ENCODE results near the gene PIGR. TPM values are rescaled to one million over a fixed set of nuclear protein-coding genes. Genes with fewer than 3 reads are reported as not detected.
A peak's percentile ranks its signal among the peaks of the same experiment; 100 is the strongest.

PIGR gene
- total and polyA plus RNA-seq, 2 experiments from 2014 or later: not detected

DNA sequence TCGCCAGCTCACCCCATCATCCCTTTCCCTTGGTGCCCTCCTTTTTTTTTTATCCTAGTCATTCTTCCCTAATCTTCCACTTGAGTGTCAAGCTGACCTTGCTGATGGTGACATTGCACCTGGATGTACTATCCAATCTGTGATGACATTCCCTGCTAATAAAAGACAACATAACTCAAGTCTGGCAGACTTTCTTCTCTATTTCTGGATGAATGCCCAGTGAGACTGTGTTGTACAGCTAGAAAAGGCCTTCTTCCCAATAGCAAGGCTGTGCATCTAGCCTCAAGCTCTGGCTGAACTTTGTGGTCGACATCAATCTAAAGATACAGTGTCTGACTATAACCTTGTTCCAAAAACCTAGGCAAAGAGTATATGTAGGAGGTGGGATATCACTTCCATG lies 42.6 kb downstream of the PIGR start:
- no peaks in the 10 kb centered on the region for H3K36me3 ChIP-seq
- TF ChIP-seq, protein P1, sequence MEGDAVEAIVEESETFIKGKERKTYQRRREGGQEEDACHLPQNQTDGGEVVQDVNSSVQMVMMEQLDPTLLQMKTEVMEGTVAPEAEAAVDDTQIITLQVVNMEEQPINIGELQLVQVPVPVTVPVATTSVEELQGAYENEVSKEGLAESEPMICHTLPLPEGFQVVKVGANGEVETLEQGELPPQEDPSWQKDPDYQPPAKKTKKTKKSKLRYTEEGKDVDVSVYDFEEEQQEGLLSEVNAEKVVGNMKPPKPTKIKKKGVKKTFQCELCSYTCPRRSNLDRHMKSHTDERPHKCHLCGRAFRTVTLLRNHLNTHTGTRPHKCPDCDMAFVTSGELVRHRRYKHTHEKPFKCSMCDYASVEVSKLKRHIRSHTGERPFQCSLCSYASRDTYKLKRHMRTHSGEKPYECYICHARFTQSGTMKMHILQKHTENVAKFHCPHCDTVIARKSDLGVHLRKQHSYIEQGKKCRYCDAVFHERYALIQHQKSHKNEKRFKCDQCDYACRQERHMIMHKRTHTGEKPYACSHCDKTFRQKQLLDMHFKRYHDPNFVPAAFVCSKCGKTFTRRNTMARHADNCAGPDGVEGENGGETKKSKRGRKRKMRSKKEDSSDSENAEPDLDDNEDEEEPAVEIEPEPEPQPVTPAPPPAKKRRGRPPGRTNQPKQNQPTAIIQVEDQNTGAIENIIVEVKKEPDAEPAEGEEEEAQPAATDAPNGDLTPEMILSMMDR (IDR thresholded peaks at IDR 0.05; ENCODE audit: low read depth, low read length): no peak
- DNase-seq (ENCODE audit: low read depth in 1 of 2, low spot score in 1 of 2): peak in 1 of 2 donors; percentile 51
- no peak overlapping the region for H3K27ac ChIP-seq
- no peak overlapping the region for H3K4me3 ChIP-seq
- no peaks in the 10 kb centered on the region for H3K4me1 ChIP-seq (ENCODE audit: low read depth)
- peaks cover 26% of the 10 kb centered on the region for H3K27me3 ChIP-seq
- H3K9me3 ChIP-seq (ENCODE audit: low read depth): no peaks in the 10 kb centered on the region

DNA sequence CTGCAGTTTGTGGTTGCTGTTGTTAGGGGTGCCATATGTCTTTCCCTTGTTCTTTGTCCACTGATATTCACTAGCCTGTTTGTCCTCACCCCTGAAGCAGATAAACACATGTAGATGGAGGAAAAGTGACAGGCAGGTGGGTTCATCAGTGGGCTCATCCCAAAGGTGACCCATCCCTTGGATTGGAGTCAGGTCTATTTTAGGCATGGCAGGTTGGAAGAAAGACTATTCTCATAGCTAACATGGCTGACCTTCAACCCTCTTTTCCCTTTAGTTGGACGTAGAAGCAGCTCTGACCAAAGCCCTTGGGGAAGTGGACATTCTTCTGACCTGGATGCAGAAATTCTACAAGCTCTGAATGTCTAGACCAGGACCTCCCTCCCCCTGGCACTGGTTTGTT lies 43.6 kb downstream of the PIGR start:
- H3K4me3 ChIP-seq: no peak overlapping the region
- TF ChIP-seq, protein P1 (IDR thresholded peaks at IDR 0.05; ENCODE audit: low read depth, low read length): no peak
- peaks cover 16% of the 10 kb centered on the region for H3K27me3 ChIP-seq
- no peak overlapping the region for H3K27ac ChIP-seq
- H3K4me1 ChIP-seq (ENCODE audit: low read depth): no peaks in the 10 kb centered on the region
- H3K9me3 ChIP-seq (ENCODE audit: low read depth): no peaks in the 10 kb centered on the region
- DNase-seq (ENCODE audit: low read depth in 1 of 2, low spot score in 1 of 2): no peak
- H3K36me3 ChIP-seq: no peaks in the 10 kb centered on the region

DNA sequence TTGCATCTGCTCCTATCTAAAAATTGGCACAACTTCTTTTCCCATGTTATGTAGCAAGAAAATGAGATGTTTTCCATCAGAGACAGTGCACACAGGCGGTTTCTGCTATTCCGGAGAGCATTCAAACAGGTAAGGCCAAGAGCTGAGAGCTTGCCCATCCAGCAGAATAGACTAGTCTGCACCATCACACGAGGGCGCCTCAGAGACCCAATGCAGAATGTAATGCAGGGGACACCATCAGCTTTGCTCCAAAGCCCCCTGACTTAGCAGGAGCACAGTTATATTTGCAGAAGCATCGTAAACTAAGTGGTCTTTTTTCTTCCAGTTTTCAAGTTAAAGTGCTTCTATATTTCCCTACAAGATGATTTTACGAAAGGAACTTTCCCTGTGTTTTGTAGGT lies 44.3 kb downstream of the PIGR start:
- TF ChIP-seq, protein P1 (IDR thresholded peaks at IDR 0.05; ENCODE audit: low read depth, low read length): no peak
- peaks cover 12% of the 10 kb centered on the region for H3K27me3 ChIP-seq
- H3K4me3 ChIP-seq: no peak overlapping the region
- DNase-seq (ENCODE audit: low read depth in 1 of 2, low spot score in 1 of 2): no peak
- no peaks in the 10 kb centered on the region for H3K4me1 ChIP-seq (ENCODE audit: low read depth)
- H3K27ac ChIP-seq: no peak overlapping the region
- H3K36me3 ChIP-seq: no peaks in the 10 kb centered on the region
- H3K9me3 ChIP-seq (ENCODE audit: low read depth): no peaks in the 10 kb centered on the region

DNA sequence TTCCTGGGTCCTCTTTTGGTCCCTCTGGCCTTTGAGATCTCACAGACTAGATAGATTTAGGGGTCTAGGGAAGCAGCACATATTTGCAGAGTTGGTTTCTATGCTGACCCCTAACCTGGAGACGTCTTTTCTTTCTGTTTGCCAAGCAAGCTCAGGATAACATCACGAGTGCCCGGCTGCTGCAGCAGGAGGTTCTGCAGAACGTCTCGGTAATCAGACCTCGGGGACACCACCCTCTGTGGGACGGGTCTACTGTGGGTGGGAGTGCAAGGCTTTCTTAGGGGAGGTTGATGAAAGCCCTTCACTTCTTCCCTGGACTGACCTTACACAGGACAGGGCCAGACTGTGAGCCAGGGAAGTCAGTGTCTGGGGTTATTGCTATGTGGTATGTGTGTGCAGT lies 46.1 kb downstream of the PIGR start:
- no peak for DNase-seq (ENCODE audit: low read depth in 1 of 2, low spot score in 1 of 2)
- no peaks in the 10 kb centered on the region for H3K9me3 ChIP-seq (ENCODE audit: low read depth)
- H3K27me3 ChIP-seq: peaks cover 12% of the 10 kb centered on the region
- no peak overlapping the region for H3K27ac ChIP-seq
- H3K4me3 ChIP-seq: no peak overlapping the region
- TF ChIP-seq, protein P1 (IDR thresholded peaks at IDR 0.05; ENCODE audit: low read depth, low read length): no peak
- H3K4me1 ChIP-seq (ENCODE audit: low read depth): no peaks in the 10 kb centered on the region
- H3K36me3 ChIP-seq: no peaks in the 10 kb centered on the region

DNA sequence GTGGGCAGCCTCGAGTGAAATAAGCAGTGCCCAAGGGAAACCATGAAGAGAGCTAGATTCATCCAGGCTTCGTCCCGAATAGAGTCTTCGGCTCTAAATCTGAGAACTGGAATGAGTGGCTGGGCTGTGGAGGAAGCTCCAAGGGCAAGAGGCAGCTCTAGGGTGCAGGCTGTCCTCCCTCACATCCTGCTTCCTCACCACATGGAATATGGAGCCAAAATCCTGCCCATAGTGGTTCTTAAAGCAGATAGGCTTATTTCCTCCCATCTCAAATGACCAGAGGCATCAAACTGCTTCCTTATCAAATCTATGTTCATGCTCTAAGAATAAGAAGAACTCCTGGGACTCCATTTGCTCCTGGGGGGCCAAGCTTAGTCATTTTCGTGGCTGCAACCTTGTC lies 46.5 kb downstream of the PIGR start:
- Histone ChIP-seq H3K27me3 (peaks cover 9% of the 10 kb centered on the region), H3K4me1 (ENCODE audit: low read depth) (no peaks in the 10 kb centered on the region), H3K27ac (no peak overlapping the region), H3K9me3 (ENCODE audit: low read depth) (no peaks in the 10 kb centered on the region), H3K4me3 (no peak overlapping the region), H3K36me3 (no peaks in the 10 kb centered on the region)
- TF ChIP-seq, protein P1 (IDR thresholded peaks at IDR 0.05; ENCODE audit: low read depth, low read length): no peak
- peak in 1 of 2 donors; percentile 52 for DNase-seq (ENCODE audit: low read depth in 1 of 2, low spot score in 1 of 2)

DNA sequence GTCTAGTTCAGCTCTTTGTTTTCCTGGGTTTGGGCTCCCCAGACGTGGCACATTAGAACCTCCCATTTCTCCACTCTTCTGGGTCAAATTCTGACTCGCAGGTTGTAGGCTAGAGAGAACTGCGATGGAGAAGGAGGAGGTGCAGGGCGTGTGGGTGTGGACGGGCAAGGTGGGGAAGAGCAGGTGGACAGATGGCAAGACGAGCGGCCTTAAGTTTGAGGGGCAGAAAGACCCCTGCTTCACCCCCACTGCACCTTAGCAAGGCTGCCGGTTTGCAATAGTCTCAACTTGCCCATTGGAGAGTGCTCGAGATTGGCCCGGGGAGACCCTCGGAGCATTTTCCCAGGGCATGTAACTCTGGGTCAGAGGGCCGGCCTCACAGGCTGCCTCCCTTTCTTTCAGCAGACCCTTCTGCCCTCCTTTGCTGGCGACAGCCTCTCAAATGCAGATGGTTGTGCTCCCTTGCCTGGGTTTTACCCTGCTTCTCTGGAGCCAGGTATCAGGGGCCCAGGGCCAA lies 47.3 kb downstream of the PIGR start:
- no peaks in the 10 kb centered on the region for H3K4me1 ChIP-seq (ENCODE audit: low read depth)
- no peak for DNase-seq (ENCODE audit: low read depth in 1 of 2, low spot score in 1 of 2)
- H3K9me3 ChIP-seq (ENCODE audit: low read depth): no peaks in the 10 kb centered on the region
- TF ChIP-seq, protein P1 (IDR thresholded peaks at IDR 0.05; ENCODE audit: low read depth, low read length): no peak
- H3K27me3 ChIP-seq: peaks cover 6% of the 10 kb centered on the region
- no peaks in the 10 kb centered on the region for H3K36me3 ChIP-seq
- no peak overlapping the region for H3K27ac ChIP-seq
- no peak overlapping the region for H3K4me3 ChIP-seq

Measured in cardiac muscle cell (in vitro differentiated cells and primary cell).